Activated naive CD4-positive, alpha-beta T cell treated with anti-CD3 and anti-CD28 coated beads, Interleukin-2, amount 50 U/mL, for 16 hours (primary cell): ENCODE results near the gene VSIR.

Experiments used
- DNase-seq: peaks from one replicate; pipeline ENCODE4 v3.0.0-alpha.2; 2020

Gene VSIR

GRCh38 chr10:71711052-71711623 is 62.2 kb downstream of the VSIR start:
- no peak for DNase-seq

- DNase-seq = no peak
These were observed 62.8 kb downstream of the VSIR start for GRCh38 chr10:71710519-71710918.

- DNase-seq = no peak
These were observed 64.1 kb downstream of the VSIR start for GRCh38 chr10:71708897-71709882.

GRCh38 chr10:71708301-71708703 is 65.0 kb downstream of the VSIR start:
- peak; percentile 72 for DNase-seq

- no peak for DNase-seq
These were observed 66.0 kb downstream of the VSIR start for GRCh38 chr10:71707240-71707789.

- DNase-seq = no peak
These were observed 66.9 kb downstream of the VSIR start for GRCh38 chr10:71706216-71707121.

GRCh38 chr10:71705582-71705981 is 67.7 kb downstream of the VSIR start:
- no peak for DNase-seq

- DNase-seq = no peak
These were observed 68.5 kb downstream of the VSIR start for GRCh38 chr10:71704816-71705215.

GRCh38 chr10:71703577-71703976 is 69.7 kb downstream of the VSIR start:
- DNase-seq = no peak

- no peak for DNase-seq
These were observed 71.7 kb downstream of the VSIR start for GRCh38 chr10:71701496-71702132.

GRCh38 chr10:71700731-71701368 is 72.5 kb downstream of the VSIR start:
- DNase-seq = no peak

GRCh38 chr10:71698737-71699136 is 74.6 kb downstream of the VSIR start:
- DNase-seq = no peak

GRCh38 chr10:71697938-71698709 is 75.2 kb downstream of the VSIR start:
- DNase-seq = no peak
